CD4-positive, alpha-beta memory T cell (primary cell): Measurements from ENCODE around the gene CDC37L1. TPM values are rescaled to one million over a fixed set of nuclear protein-coding genes. Genes with fewer than 3 reads are reported as not detected.

ENCODE experiments used
- CTCF ChIA-PET: fragments of 350-600 bp; sonication (Branson Sonifier 250); formaldehyde crosslinking; loops from one replicate; lab custom pipeline; 2021; ENCODE audit warnings: inconsistent platforms; ENCODE audit not compliant: partially characterized antibody; lab: Charles Lee
- POLR2A ChIA-PET: fragments of 350-600 bp; sonication (Branson Sonifier 250); formaldehyde crosslinking; loops from one replicate; lab custom pipeline; 2021; ENCODE audit not compliant: partially characterized antibody; lab: Charles Lee
- DNase-seq, 5 donors: peaks; one replicate each; pipeline versions ENCODE4 v3.0.0 to v3.0.0-alpha.2; 2020 to 2022; ENCODE audit warnings: mixed read lengths in 1 of 5
- H3K27ac ChIP-seq: one replicate; pipeline ENCODE4 v1.7.0; 2013; ENCODE audit warnings: low read depth, low read length
- H3K27me3 ChIP-seq: 2 replicates; pipeline ENCODE4 v1.7.0; 2013; ENCODE audit warnings: mild to moderate bottlenecking, low read length, moderate library complexity; ENCODE audit not compliant: insufficient read depth
- H3K36me3 ChIP-seq: 2 replicates; pipeline ENCODE4 v1.7.0; 2013; ENCODE audit warnings: mild to moderate bottlenecking, low read length, moderate library complexity; ENCODE audit not compliant: insufficient read depth
- H3K4me1 ChIP-seq: 2 replicates; pipeline ENCODE4 v1.7.0; 2013; ENCODE audit warnings: mild to moderate bottlenecking, low read length, moderate library complexity; ENCODE audit not compliant: insufficient read depth
- H3K4me3 ChIP-seq, 2 donors: one replicate each; pipeline ENCODE4 v1.7.0; 2013; ENCODE audit warnings: low read length in 2 of 2, mild to moderate bottlenecking in 1 of 2
- H3K9me3 ChIP-seq, 2 donors: one replicate each; pipeline ENCODE4 v1.7.0; 2013; ENCODE audit warnings: low read length in 2 of 2, control low read depth in 1 of 2; ENCODE audit not compliant: control insufficient read depth in 1 of 2
- H3K27ac Mint-ChIP-seq, 7 donors: one replicate each; pipeline ENCODE4 v1.8.0; 2020 to 2021; ENCODE audit warnings: mixed read lengths in 7 of 7, mild to moderate bottlenecking in 6 of 7, inconsistent platforms in 3 of 7, moderate library complexity in 3 of 7
- H3K27me3 Mint-ChIP-seq, 2 donors: one replicate each; pipeline ENCODE4 v1.8.0; 2020 to 2021; ENCODE audit warnings: mixed read lengths in 2 of 2
- H3K36me3 Mint-ChIP-seq, 2 donors: one replicate each; pipeline ENCODE4 v1.8.0; 2020 to 2021; ENCODE audit warnings: mixed read lengths in 2 of 2, inconsistent platforms in 1 of 2, mild to moderate bottlenecking in 1 of 2
- H3K4me1 Mint-ChIP-seq, 4 donors: one replicate each; pipeline ENCODE4 v1.8.0; 2020 to 2021; ENCODE audit warnings: mixed read lengths in 4 of 4, mild to moderate bottlenecking in 1 of 4
- H3K4me3 Mint-ChIP-seq, 8 donors: one replicate each; pipeline ENCODE4 v1.8.0; 2020 to 2021; ENCODE audit warnings: mixed read lengths in 8 of 8, mild to moderate bottlenecking in 7 of 8, moderate library complexity in 6 of 8, inconsistent platforms in 3 of 8
- H3K9me3 Mint-ChIP-seq, 8 donors: one replicate each; pipeline ENCODE4 v1.8.0; 2020 to 2021; ENCODE audit warnings: mixed read lengths in 8 of 8, mild to moderate bottlenecking in 5 of 8, inconsistent platforms in 3 of 8, moderate library complexity in 1 of 8
- intact Hi-C: fragments of 100-400 bp; cut with micrococcal nuclease; formaldehyde crosslinking; loops from one replicate; pipeline ENCODE4 v1.15.1; 2023
- polyA plus RNA-seq, 2 donors: library from polyadenylated mRNA; unstranded; fragments of 300-500 nt; fragmentation: Illumina TruSeq; gene quantifications; one replicate each; pipeline ENCODE4 v1.2.3, GENCODE V29; 2021
- total RNA-seq, 2 experiments: library from RNA; stranded (reverse); gene quantifications; one replicate each; pipeline ENCODE4 v1.2.3, GENCODE V29; 2021

CDC37L1 gene
- total and polyA plus RNA-seq, 4 experiments from 2014 or later, result 15.8 to 27.8 (median 22.5) TPM

- ChIA-PET CTCF (interaction anchor here (0.6 kb wide), 1 partner anchor 193 kb away, joined by 3 read pairs; no protein-coding TSS in a partner anchor), POLR2A (no interaction called here)
- intact Hi-C loops, result loop anchor here (10.0 kb wide), 1 partner anchor 1999 kb away; no protein-coding TSS in a partner anchor
- H3K27ac Mint-ChIP-seq, result peak overlapping the region in 4 of 7 donors; percentile 9 to 61 (median 19)
- no peak overlapping the region for H3K4me3 ChIP-seq
- H3K4me1 Mint-ChIP-seq, result peaks cover 37 to 46% (median 39%) of the 10 kb centered on the region in 4 donors
- H3K9me3 Mint-ChIP-seq, result no peaks in the 10 kb centered on the region
- no peak overlapping the region for H3K27ac ChIP-seq
- H3K27me3 Mint-ChIP-seq, result no peaks in the 10 kb centered on the region
- H3K4me1 ChIP-seq, result peaks cover 44% of the 10 kb centered on the region
- H3K4me3 Mint-ChIP-seq, result peak overlapping the region in 1 of 8 donors; percentile 3
- H3K9me3 ChIP-seq, result no peaks in the 10 kb centered on the region
- peaks cover 10% of the 10 kb centered on the region for H3K36me3 ChIP-seq
- no peak for DNase-seq
- H3K27me3 ChIP-seq, result no peaks in the 10 kb centered on the region
- peaks cover 26 to 52% of the 10 kb centered on the region in 2 donors for H3K36me3 Mint-ChIP-seq
Observed at GRCh38 chr9:4686112-4686511, 6.7 kb downstream of the CDC37L1 start.

- Histone ChIP-seq H3K9me3 (no peaks in the 10 kb centered on the region), H3K36me3 (peaks cover 10% of the 10 kb centered on the region), H3K4me3 (no peak overlapping the region), H3K27me3 (no peaks in the 10 kb centered on the region), H3K27ac (no peak overlapping the region), H3K4me1 (peaks cover 39% of the 10 kb centered on the region)
- intact Hi-C loops, result loop anchor here (10.0 kb wide), 1 partner anchor 1998 kb away; no protein-coding TSS in a partner anchor
- Mint-ChIP-seq H3K4me3 (no peak overlapping the region), H3K4me1 (peaks cover 38 to 50% (median 42%) of the 10 kb centered on the region in 4 donors), H3K27ac (no peak overlapping the region), H3K9me3 (no peaks in the 10 kb centered on the region), H3K27me3 (no peaks in the 10 kb centered on the region), H3K36me3 (peaks cover 31 to 57% of the 10 kb centered on the region in 2 donors)
- CTCF ChIA-PET, result interaction anchor here (0.6 to 1.6 kb wide), 2 partner anchors 23 to 194 kb away, joined by 3 to 6 read pairs; no protein-coding TSS in a partner anchor
- POLR2A ChIA-PET, result no interaction called here
- DNase-seq, result no peak
Observed at GRCh38 chr9:4686584-4686983, 7.2 kb downstream of the CDC37L1 start.

- Histone ChIP-seq H3K4me3 (no peak overlapping the region), H3K27ac (no peak overlapping the region), H3K9me3 (no peaks in the 10 kb centered on the region), H3K27me3 (no peaks in the 10 kb centered on the region), H3K36me3 (peaks cover 10% of the 10 kb centered on the region), H3K4me1 (peaks cover 29% of the 10 kb centered on the region)
- peaks cover 35 to 58% of the 10 kb centered on the region in 2 donors for H3K36me3 Mint-ChIP-seq
- ChIA-PET CTCF (no interaction called here), POLR2A (interaction anchor here (0.7 kb wide), 1 partner anchor 10 kb away, joined by 3 read pairs; no protein-coding TSS in a partner anchor)
- DNase-seq, result no peak
- H3K4me3 Mint-ChIP-seq, result no peak overlapping the region
- H3K4me1 Mint-ChIP-seq, result peaks cover 36 to 42% (median 40%) of the 10 kb centered on the region in 4 donors
- no peaks in the 10 kb centered on the region for H3K9me3 Mint-ChIP-seq
- peak overlapping the region in 3 of 7 donors; percentile 41 to 84 (median 79) for H3K27ac Mint-ChIP-seq
- H3K27me3 Mint-ChIP-seq, result no peaks in the 10 kb centered on the region
- intact Hi-C loops, result loop anchor here (10.0 kb wide), 1 partner anchor 1996 kb away; no protein-coding TSS in a partner anchor
Observed at GRCh38 chr9:4689021-4689420, 9.7 kb downstream of the CDC37L1 start.

- H3K27ac ChIP-seq, result no peak overlapping the region
- H3K36me3 ChIP-seq, result peaks cover 13% of the 10 kb centered on the region
- no peak for DNase-seq
- H3K27ac Mint-ChIP-seq, result peak overlapping the region in 3 of 7 donors; percentile 9 to 65 (median 52)
- H3K4me1 ChIP-seq, result peaks cover 27% of the 10 kb centered on the region
- peaks cover 33 to 37% (median 35%) of the 10 kb centered on the region in 4 donors for H3K4me1 Mint-ChIP-seq
- peaks cover 35 to 56% of the 10 kb centered on the region in 2 donors for H3K36me3 Mint-ChIP-seq
- H3K4me3 ChIP-seq, result no peak overlapping the region
- CTCF ChIA-PET, result no interaction called here
- intact Hi-C loops, result loop anchor here (10.0 kb wide), 1 partner anchor 1995 kb away; no protein-coding TSS in a partner anchor
- H3K4me3 Mint-ChIP-seq, result no peak overlapping the region
- no peaks in the 10 kb centered on the region for H3K9me3 ChIP-seq
- H3K9me3 Mint-ChIP-seq, result no peaks in the 10 kb centered on the region
- POLR2A ChIA-PET, result no interaction called here
- no peaks in the 10 kb centered on the region for H3K27me3 Mint-ChIP-seq
- no peaks in the 10 kb centered on the region for H3K27me3 ChIP-seq
Observed at GRCh38 chr9:4689687-4690104, 10.3 kb downstream of the CDC37L1 start.

GRCh38 chr9:4690144-4690543 is 10.8 kb downstream of the CDC37L1 start:
- intact Hi-C loops, result no loop called here
- Mint-ChIP-seq H3K27me3 (no peaks in the 10 kb centered on the region), H3K4me3 (no peak overlapping the region), H3K4me1 (peaks cover 28 to 33% (median 31%) of the 10 kb centered on the region in 4 donors), H3K36me3 (peaks cover 35 to 55% of the 10 kb centered on the region in 2 donors), H3K27ac (peak overlapping the region in 6 of 7 donors; percentile 6 to 65 (median 30)), H3K9me3 (no peaks in the 10 kb centered on the region)
- no peak for DNase-seq
- Histone ChIP-seq H3K27ac (no peak overlapping the region), H3K27me3 (no peaks in the 10 kb centered on the region), H3K4me1 (peaks cover 25% of the 10 kb centered on the region), H3K36me3 (peaks cover 18% of the 10 kb centered on the region), H3K9me3 (no peaks in the 10 kb centered on the region), H3K4me3 (no peak overlapping the region)
- POLR2A ChIA-PET, result no interaction called here
- CTCF ChIA-PET, result no interaction called here

- peaks cover 8% of the 10 kb centered on the region for H3K36me3 ChIP-seq
- no peaks in the 10 kb centered on the region for H3K9me3 ChIP-seq
- no peaks in the 10 kb centered on the region for H3K27me3 Mint-ChIP-seq
- H3K27me3 ChIP-seq, result no peaks in the 10 kb centered on the region
- no peak for DNase-seq
- peaks cover 27 to 52% of the 10 kb centered on the region in 2 donors for H3K36me3 Mint-ChIP-seq
- H3K27ac Mint-ChIP-seq, result peak overlapping the region in 1 of 7 donors; percentile 68
- H3K9me3 Mint-ChIP-seq, result no peaks in the 10 kb centered on the region
- no peak overlapping the region for H3K27ac ChIP-seq
- intact Hi-C loops, result no loop called here
- peaks cover 18 to 28% (median 23%) of the 10 kb centered on the region in 4 donors for H3K4me1 Mint-ChIP-seq
- CTCF ChIA-PET, result interaction anchor here (0.6 kb wide), 1 partner anchor 13 kb away, joined by 3 read pairs; no protein-coding TSS in a partner anchor
- H3K4me1 ChIP-seq, result peaks cover 16% of the 10 kb centered on the region
- POLR2A ChIA-PET, result interaction anchor here (1.0 to 1.6 kb wide), 3 partner anchors 9 to 49 kb away, joined by 3 to 7 read pairs (median 6); partner anchors contain the start of genes AK3 and CDC37L1
- no peak overlapping the region for H3K4me3 ChIP-seq
- H3K4me3 Mint-ChIP-seq, result no peak overlapping the region
Observed at GRCh38 chr9:4691795-4692194, 12.4 kb downstream of the CDC37L1 start.

- H3K9me3 ChIP-seq, result no peaks in the 10 kb centered on the region
- peaks cover 36% of the 10 kb centered on the region for H3K36me3 ChIP-seq
- Mint-ChIP-seq H3K27me3 (no peaks in the 10 kb centered on the region), H3K4me1 (peaks cover 5 to 14% (median 7%) of the 10 kb centered on the region in 4 donors), H3K9me3 (no peaks in the 10 kb centered on the region), H3K36me3 (peaks cover 28 to 66% of the 10 kb centered on the region in 2 donors), H3K27ac (peak overlapping the region in 3 of 7 donors; percentile 25 to 70 (median 55)), H3K4me3 (no peak overlapping the region)
- ChIA-PET CTCF (no interaction called here), POLR2A (interaction anchor here (1.2 kb wide), 1 partner anchor 9 kb away, joined by 3 read pairs; no protein-coding TSS in a partner anchor)
- H3K27me3 ChIP-seq, result no peaks in the 10 kb centered on the region
- no peak overlapping the region for H3K4me3 ChIP-seq
- intact Hi-C loops, result no loop called here
- DNase-seq, result no peak
- H3K27ac ChIP-seq, result no peak overlapping the region
- no peaks in the 10 kb centered on the region for H3K4me1 ChIP-seq
Observed at GRCh38 chr9:4700091-4700490, 20.7 kb downstream of the CDC37L1 start.
